Daoy (cell line): ENCODE results near the gene TMEM81. TPM values are rescaled to one million over a fixed set of nuclear protein-coding genes. Genes with fewer than 3 reads are reported as not detected.

Experiments used
- DNase-seq: peaks from one replicate; pipeline ENCODE4 v3.0.0-alpha.2; 2015; ENCODE audit warnings: low read depth
- total RNA-seq: library from RNA; depleted of rRNA; stranded (reverse); fragments of >200 nt; shearing (Covaris generic); gene quantifications from 2 replicates; pipeline ENCODE4 v1.2.3, GENCODE V29; 2014

The TMEM81 gene
- total RNA-seq, 1 experiment from 2014 or later = 2.6 TPM

GRCh38 chr1:205076245-205076761 is 8.0 kb downstream of the TMEM81 start:
- no peak for DNase-seq

- no peak for DNase-seq
Observed at GRCh38 chr1:205075642-205076155, 8.6 kb downstream of the TMEM81 start.

- no peak for DNase-seq
Observed at GRCh38 chr1:205074513-205074912, 9.7 kb downstream of the TMEM81 start.

GRCh38 chr1:205074084-205074483 is 10.2 kb downstream of the TMEM81 start:
- DNase-seq = no peak

DNA sequence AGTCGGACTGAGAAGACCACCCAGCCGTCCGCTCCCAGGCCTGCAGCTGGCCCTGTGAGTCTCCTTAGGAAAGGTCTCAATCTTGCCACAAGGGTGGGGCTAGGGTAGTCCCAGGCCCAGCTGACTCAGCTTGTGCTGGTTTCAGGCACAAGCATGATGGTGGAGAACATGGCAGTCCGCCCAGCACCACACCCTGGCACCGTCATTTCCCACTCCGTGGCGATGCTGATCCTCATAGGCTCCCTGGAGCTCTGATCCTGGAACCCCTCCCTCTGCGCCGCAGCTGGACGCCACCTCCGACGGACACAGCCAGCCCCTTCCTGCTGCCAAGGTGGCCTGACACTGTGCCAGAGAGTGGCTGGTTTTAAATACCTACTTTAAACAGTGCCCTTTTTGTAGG is 10.7 kb downstream of the TMEM81 start:
- DNase-seq = no peak

DNA sequence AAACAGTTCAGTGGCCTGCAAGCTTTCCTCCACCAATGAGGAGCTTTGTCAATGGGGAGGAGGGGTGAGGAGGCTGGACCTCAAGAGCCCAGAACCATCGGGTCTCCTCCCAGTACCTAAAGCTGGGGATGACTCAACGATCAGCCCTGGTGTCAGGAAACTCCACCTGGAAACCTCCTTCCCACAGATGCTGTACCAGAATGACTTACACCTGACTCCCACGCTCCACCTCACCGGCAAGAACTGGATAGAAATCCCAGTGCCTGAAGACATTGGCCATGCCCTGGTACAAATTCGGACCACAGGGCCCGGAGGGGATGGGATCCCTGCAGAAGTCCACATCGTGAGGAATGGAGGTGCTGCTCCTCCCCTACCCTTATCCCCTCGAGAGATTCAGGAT is 11.4 kb downstream of the TMEM81 start:
- DNase-seq = no peak

DNA sequence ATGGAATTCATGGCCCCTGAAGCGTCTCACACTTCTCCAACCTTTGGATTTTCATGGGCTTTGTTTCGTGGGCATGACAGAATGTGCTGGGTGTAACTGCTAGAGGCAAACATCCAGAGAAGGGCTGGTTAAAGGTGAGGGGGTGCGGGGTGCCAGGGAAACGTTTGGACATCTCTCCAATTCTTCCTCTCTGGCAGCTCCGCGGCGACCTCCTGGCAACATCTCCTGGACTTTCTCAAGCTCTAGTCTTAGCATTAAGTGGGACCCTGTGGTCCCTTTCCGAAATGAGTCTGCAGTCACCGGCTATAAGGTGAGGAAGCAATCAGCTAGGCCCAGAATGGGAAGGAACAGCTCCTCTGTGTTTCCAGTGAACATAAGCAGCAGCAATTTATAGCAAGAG is 12.0 kb downstream of the TMEM81 start:
- DNase-seq = no peak

GRCh38 chr1:205071801-205072200 is 12.5 kb downstream of the TMEM81 start:
- DNase-seq = no peak

- DNase-seq = no peak
Observed at GRCh38 chr1:205071028-205071409, 13.2 kb downstream of the TMEM81 start.

DNA sequence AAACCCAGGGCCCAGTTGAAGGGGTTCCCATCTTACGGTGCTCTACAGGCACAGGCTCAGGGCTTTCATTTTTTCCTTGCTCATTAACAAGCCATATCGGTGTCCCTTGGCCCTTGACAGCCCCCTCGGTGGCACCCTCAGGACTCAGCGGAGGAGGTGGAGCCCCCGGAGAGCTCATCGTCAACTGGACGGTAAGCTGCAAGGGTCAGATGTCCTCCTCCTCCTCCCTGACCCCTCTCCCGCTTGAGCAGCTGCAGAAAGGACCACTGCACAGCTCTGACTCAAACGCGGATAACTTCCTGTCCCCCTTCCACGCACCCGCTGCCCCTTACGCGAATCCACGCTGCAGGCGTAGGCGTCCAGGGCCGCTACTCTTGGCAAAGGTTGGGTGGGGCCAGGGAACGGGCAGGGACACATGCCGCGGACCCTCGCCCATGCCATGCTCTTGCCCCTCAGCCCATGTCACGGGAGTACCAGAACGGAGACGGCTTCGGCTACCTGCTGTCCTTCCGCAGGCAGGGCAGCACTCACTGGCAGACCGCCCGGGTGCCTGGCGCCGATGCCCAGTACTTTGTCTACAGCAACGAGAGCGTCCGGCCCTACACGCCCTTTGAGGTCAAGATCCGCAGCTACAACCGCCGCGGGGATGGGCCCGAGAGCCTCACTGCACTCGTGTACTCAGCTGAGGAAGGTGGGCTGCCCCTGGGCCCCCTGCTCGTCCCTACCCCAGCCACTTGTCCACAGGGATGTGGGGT is 14.7 kb downstream of the TMEM81 start:
- no peak for DNase-seq

- DNase-seq = no peak
Observed at GRCh38 chr1:205068457-205069040, 15.7 kb downstream of the TMEM81 start.

GRCh38 chr1:205068001-205068400 is 16.3 kb downstream of the TMEM81 start:
- DNase-seq = no peak

GRCh38 chr1:205067031-205067430 is 17.2 kb downstream of the TMEM81 start:
- no peak for DNase-seq

DNA sequence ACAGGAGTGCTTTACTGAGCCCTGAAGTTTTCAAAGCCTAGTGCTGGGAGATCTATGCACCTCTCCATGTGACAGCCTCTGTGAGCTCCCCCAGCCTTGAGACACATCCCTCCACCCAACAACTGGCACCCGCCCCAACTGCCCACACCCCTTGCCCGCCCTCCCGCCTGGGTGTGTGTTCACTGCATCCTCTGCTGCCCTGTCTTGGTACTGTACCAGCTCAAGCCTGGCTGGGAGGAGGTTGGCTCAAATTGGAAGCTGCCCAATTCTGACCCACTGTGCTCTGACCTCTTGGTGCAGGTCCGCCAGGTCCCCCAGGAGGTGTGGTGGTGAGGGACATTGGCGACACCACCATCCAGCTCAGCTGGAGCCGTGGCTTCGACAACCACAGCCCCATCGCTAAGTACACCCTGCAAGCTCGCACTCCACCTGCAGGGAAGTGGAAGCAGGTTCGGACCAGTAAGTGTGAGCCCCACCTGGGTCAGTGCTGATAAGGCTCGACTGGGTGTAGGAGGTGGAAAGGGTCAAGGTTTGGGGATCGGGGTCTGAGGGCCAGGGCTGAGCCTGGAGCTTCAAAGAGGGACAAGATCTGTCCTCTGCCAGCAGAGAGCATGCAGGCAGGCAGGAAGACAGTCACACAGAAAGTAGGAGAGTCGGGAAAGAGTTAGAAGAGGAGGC is 18.0 kb downstream of the TMEM81 start:
- DNase-seq = peak; percentile 29

- no peak for DNase-seq
Observed at GRCh38 chr1:205065666-205066065, 18.6 kb downstream of the TMEM81 start.

DNA sequence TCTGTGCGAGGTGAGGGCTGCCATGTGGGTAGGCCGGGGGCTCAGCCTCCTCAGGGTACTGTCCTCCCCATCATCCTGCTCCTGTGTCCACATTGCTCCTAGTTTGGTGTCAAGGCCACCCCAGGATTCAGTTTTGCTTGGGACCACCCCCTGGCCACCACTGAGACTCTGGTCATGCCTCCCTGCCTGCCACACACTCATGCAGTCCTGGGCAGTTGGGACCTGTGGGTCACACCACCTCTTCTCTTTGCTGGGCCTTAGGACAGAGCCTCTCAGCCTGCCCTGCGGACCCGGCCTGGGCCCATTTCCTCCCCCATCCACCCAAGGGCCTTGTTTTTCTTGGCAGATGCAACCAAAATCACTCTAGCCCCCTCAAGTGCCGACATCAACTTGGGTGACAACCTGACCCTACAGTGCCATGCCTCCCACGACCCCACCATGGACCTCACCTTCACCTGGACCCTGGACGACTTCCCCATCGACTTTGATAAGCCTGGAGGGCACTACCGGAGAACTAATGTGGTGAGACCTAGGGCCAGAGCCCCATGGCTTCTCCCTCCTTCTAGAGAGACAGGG is 19.4 kb downstream of the TMEM81 start:
- no peak for DNase-seq

DNA sequence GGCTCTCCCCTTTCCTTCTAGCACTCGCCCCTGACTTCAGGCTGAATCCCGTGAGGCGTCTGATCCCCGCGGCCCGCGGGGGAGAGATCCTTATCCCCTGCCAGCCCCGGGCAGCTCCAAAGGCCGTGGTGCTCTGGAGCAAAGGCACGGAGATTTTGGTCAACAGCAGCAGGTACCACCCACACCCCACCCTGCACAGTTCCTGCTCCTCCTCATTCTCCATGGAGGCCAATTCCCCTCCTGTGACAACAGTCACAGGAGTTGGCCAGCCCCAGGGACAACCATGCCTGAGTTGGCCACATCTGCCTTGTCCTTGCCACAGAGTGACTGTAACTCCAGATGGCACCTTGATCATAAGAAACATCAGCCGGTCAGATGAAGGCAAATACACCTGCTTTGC is 20.0 kb downstream of the TMEM81 start:
- no peak for DNase-seq

- no peak for DNase-seq
Observed at GRCh38 chr1:205062895-205063294, 21.4 kb downstream of the TMEM81 start.

- no peak for DNase-seq
Observed at GRCh38 chr1:205062319-205062718, 21.9 kb downstream of the TMEM81 start.

DNA sequence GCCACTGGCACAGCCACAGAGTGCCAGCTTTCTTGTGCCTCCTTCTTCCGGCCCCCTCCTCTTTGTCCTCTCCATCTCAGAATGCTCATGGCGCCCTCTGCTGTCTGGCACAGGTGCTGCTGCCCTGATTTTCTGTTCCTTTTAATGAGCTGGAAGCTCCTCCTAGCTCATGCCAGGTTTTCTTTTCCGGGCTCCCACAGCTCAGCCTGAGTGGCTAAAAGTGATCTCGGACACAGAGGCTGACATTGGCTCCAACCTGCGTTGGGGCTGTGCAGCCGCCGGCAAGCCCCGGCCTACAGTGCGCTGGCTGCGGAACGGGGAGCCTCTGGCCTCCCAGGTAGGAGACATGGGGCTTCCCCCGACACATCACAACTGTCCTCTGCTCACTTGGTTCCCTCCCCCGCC is 22.6 kb downstream of the TMEM81 start:
- DNase-seq = peak; percentile 75

GRCh38 chr1:205061227-205061626 is 23.0 kb downstream of the TMEM81 start:
- no peak for DNase-seq

- no peak for DNase-seq
Observed at GRCh38 chr1:205060746-205061145, 23.5 kb downstream of the TMEM81 start.
